ENCODE data around the gene OR51B2.
"Not testable (repeated sequence)": the region's sequence is repeated elsewhere in the genome, so short reads cannot be mapped to it uniquely, and the experiment has no call there.

Gene OR51B2

GRCh38 chr11:5362017-5362625, 38.0 kb upstream of the OR51B2 start:
- no peak for TF ChIP-seq CTCF (conservative IDR thresholded peaks at IDR 0.05)
- no peak overlapping the region for H3K27ac ChIP-seq

GRCh38 chr11:5356031-5356430, 31.9 kb upstream of the OR51B2 start:
- not testable (repeated sequence) for H3K27ac ChIP-seq

GRCh38 chr11:5351208-5351607, 27.1 kb upstream of the OR51B2 start, which contains the start of gene OR51B6:
OR51B6 (plus strand) TSS chr11:5351508; CDS start chr11:5351508, 0 bp downstream.
- H3K27ac ChIP-seq, result no peak within 1 kb of the TSS
- no peak for TF ChIP-seq CTCF (conservative IDR thresholded peaks at IDR 0.05)

- TF ChIP-seq CTCF (conservative IDR thresholded peaks at IDR 0.05), result no peak
These were observed 25.5 kb upstream of the OR51B2 start for GRCh38 chr11:5349550-5349949.

GRCh38 chr11:5348551-5349194, 24.6 kb upstream of the OR51B2 start:
- H3K27ac ChIP-seq, result no peak overlapping the region
- TF ChIP-seq CTCF (conservative IDR thresholded peaks at IDR 0.05), result no peak

More at GRCh38 chr11:5349550-5349949, 25.5 kb upstream of the OR51B2 start:
- H3K27ac ChIP-seq, result no peak overlapping the region

- no peak overlapping the region for H3K27ac ChIP-seq
- no peak for TF ChIP-seq CTCF (conservative IDR thresholded peaks at IDR 0.05)
These were observed 21.7 kb upstream of the OR51B2 start for GRCh38 chr11:5345831-5346230.

GRCh38 chr11:5343474-5344335, 19.6 kb upstream of the OR51B2 start, which contains the start of gene OR51B5:
OR51B5 (minus strand) TSS chr11:5343524; CDS start chr11:5343524, 0 bp downstream.
- no peak within 1 kb of the TSS for H3K27ac ChIP-seq
- no peak for TF ChIP-seq CTCF (conservative IDR thresholded peaks at IDR 0.05)

All from VCaP (cell line).